DND-41 (cell line): ENCODE measurements around the gene LRATD1.

ENCODE experiments used
- EZH2 ChIP-seq: IDR thresholded peaks from 3 replicates; pipeline ENCODE4 v1.6.1; 2012; ENCODE audit warnings: borderline replicate concordance, low read depth, mild to moderate bottlenecking, moderate library complexity, low read length, inconsistent platforms; ENCODE audit not compliant: severe bottlenecking
- TF ChIP-seq, protein P1 (sequence below): IDR thresholded peaks from 2 replicates; pipeline ENCODE4 v1.5.1; 2012; ENCODE audit warnings: borderline replicate concordance, low read length, moderate library complexity, mild to moderate bottlenecking; ENCODE audit not compliant: poor library complexity, severe bottlenecking; ENCODE audit errors: extremely low read depth

DNA sequence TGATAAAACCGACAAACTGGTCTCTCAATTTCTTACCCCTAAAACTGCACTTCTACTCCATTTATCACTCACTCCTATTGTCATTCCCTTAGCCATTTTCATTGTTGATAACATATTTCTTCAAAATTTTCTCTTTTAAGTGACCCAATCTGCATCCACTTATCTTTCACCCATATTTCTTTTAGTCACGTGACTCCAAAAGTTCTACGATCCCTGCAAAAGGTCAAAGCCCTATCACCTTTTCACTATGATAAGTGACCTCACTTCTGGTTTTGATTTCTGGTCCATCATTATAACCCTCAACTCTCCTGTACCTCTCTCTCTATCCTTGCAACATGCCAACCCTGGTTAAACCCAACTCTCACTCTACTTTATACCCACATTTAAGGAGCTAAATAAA is 49.1 kb downstream of the LRATD1 start:
- TF ChIP-seq, protein P1, sequence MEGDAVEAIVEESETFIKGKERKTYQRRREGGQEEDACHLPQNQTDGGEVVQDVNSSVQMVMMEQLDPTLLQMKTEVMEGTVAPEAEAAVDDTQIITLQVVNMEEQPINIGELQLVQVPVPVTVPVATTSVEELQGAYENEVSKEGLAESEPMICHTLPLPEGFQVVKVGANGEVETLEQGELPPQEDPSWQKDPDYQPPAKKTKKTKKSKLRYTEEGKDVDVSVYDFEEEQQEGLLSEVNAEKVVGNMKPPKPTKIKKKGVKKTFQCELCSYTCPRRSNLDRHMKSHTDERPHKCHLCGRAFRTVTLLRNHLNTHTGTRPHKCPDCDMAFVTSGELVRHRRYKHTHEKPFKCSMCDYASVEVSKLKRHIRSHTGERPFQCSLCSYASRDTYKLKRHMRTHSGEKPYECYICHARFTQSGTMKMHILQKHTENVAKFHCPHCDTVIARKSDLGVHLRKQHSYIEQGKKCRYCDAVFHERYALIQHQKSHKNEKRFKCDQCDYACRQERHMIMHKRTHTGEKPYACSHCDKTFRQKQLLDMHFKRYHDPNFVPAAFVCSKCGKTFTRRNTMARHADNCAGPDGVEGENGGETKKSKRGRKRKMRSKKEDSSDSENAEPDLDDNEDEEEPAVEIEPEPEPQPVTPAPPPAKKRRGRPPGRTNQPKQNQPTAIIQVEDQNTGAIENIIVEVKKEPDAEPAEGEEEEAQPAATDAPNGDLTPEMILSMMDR = no peak
- TF ChIP-seq EZH2 = no peak
